ENCODE measurements around the gene CAMSAP2.
A peak's percentile ranks its signal among the peaks of the same experiment; 100 is the strongest.

The CAMSAP2 gene

GRCh38 chr1:200894712-200895442 is 156.2 kb downstream of the CAMSAP2 start, which contains the start of gene INAVA:
TSS of gene INAVA (plus strand) at chr1:200894900. CDS start at chr1:200898401, 3,501 bp downstream.
- POLR2A ChIA-PET (ENCODE audit: low non-redundant PET), result interaction anchor here (0.5 to 1.0 kb wide), 5 partner anchors 23 to 191 kb away, joined by 3 to 4 read pairs (median 3); no protein-coding TSS in a partner anchor
- no peak; the same call in 1 of the 2 replicates for TF ChIP-seq CTCF (conservative IDR thresholded peaks at IDR 0.05; ENCODE audit: low read depth)
- peak within 1 kb of the TSS; percentile 96 for H3K27ac ChIP-seq
- CTCF ChIA-PET, result interaction anchor here (0.6 to 1.9 kb wide), 14 partner anchors 14 to 336 kb away, joined by 3 to 7 read pairs (median 3); no protein-coding TSS in a partner anchor
- DNase-seq (ENCODE audit: low spot score), result peak; percentile 96

GRCh38 chr1:200895443-200895789 is 156.7 kb downstream of the CAMSAP2 start:
- peak overlapping the region; percentile 96 for H3K27ac ChIP-seq
- peak; percentile 84 for DNase-seq (ENCODE audit: low spot score)
- POLR2A ChIA-PET (ENCODE audit: low non-redundant PET), result interaction anchor here (0.6 kb wide), 1 partner anchor 126 kb away, joined by 4 read pairs; no protein-coding TSS in a partner anchor
- CTCF ChIA-PET, result interaction anchor here (0.6 to 1.9 kb wide), 11 partner anchors 14 to 337 kb away, joined by 3 to 7 read pairs (median 3); no protein-coding TSS in a partner anchor
- TF ChIP-seq CTCF (conservative IDR thresholded peaks at IDR 0.05; ENCODE audit: low read depth), result no peak

GRCh38 chr1:200895801-200896530 is 157.3 kb downstream of the CAMSAP2 start:
- TF ChIP-seq CTCF (conservative IDR thresholded peaks at IDR 0.05; ENCODE audit: low read depth), result no peak
- no peak for DNase-seq (ENCODE audit: low spot score)
- peak overlapping the region; percentile 96 for H3K27ac ChIP-seq
- POLR2A ChIA-PET (ENCODE audit: low non-redundant PET), result interaction anchor here (0.6 kb wide), 1 partner anchor 125 kb away, joined by 4 read pairs; no protein-coding TSS in a partner anchor
- CTCF ChIA-PET, result interaction anchor here (0.6 to 1.9 kb wide), 13 partner anchors 12 to 337 kb away, joined by 3 to 7 read pairs (median 3); no protein-coding TSS in a partner anchor

- H3K27ac ChIP-seq, result peak overlapping the region; percentile 96
- TF ChIP-seq CTCF (conservative IDR thresholded peaks at IDR 0.05; ENCODE audit: low read depth), result no peak
- DNase-seq (ENCODE audit: low spot score), result peak; percentile 94
- POLR2A ChIA-PET (ENCODE audit: low non-redundant PET), result interaction anchor here (0.9 to 1.1 kb wide), 2 partner anchors 20 to 25 kb away, joined by 3 to 4 read pairs; no protein-coding TSS in a partner anchor
- CTCF ChIA-PET, result interaction anchor here (0.6 to 1.0 kb wide), 4 partner anchors 11 to 390 kb away, joined by 3 to 4 read pairs (median 4); no protein-coding TSS in a partner anchor
Measured at GRCh38 chr1:200896531-200897196, 158.0 kb downstream of the CAMSAP2 start.

- ChIA-PET CTCF (interaction anchor here (0.6 to 1.0 kb wide), 3 partner anchors 10 to 391 kb away, joined by 3 to 4 read pairs (median 3); no protein-coding TSS in a partner anchor), POLR2A (ENCODE audit: low non-redundant PET) (interaction anchor here (0.9 to 1.1 kb wide), 2 partner anchors 20 to 25 kb away, joined by 3 to 4 read pairs; no protein-coding TSS in a partner anchor)
- no peak for TF ChIP-seq CTCF (conservative IDR thresholded peaks at IDR 0.05; ENCODE audit: low read depth)
- no peak for DNase-seq (ENCODE audit: low spot score)
- H3K27ac ChIP-seq, result peak overlapping the region; percentile 96
Measured at GRCh38 chr1:200897259-200897658, 158.6 kb downstream of the CAMSAP2 start.
